D721Med (cell line): ENCODE data around the gene ANKRA2.

ENCODE experiments used
- DNase-seq: peaks from one replicate; pipeline ENCODE4 v3.0.0; 2011; ENCODE audit warnings: low spot score; ENCODE audit not compliant: insufficient read length
- FAIRE-seq: peaks from 2 replicates; lab custom pipeline; 2011; peaks lifted over from hg19 to GRCh38; lab: Jason Lieb, UNC
- TF ChIP-seq, protein P1 (sequence below): IDR thresholded peaks from 2 replicates; pipeline ENCODE4 v1.5.1; 2012; ENCODE audit warnings: mild to moderate bottlenecking, control low read depth; ENCODE audit not compliant: insufficient read depth; ENCODE audit errors: missing control alignments

ANKRA2 gene

GRCh38 chr5:73603998-73604397 lies 38.6 kb upstream of the ANKRA2 start:
- DNase-seq = no peak
- no peak for FAIRE-seq

DNA sequence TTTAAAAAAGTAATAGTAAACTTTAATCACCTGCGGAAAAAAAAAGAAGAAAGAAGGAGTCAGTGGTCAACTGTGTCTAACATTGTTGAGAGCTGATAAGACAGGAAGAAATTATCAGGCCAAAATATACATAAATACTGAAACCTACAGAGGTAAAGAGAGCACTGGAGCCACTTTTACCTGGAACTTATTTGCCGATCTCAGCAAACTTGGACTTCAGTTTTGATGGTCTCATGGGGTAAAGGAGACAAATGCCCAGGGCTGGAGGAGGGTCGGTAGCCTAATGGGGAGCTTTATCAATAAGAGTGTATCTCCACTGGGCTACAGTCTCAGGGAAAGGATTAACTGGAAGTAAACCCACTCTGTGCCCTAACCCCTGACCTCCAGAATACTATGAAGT lies 33.9 kb upstream of the ANKRA2 start:
- DNase-seq (no peak), FAIRE-seq (no peak)
- TF ChIP-seq, protein P1, sequence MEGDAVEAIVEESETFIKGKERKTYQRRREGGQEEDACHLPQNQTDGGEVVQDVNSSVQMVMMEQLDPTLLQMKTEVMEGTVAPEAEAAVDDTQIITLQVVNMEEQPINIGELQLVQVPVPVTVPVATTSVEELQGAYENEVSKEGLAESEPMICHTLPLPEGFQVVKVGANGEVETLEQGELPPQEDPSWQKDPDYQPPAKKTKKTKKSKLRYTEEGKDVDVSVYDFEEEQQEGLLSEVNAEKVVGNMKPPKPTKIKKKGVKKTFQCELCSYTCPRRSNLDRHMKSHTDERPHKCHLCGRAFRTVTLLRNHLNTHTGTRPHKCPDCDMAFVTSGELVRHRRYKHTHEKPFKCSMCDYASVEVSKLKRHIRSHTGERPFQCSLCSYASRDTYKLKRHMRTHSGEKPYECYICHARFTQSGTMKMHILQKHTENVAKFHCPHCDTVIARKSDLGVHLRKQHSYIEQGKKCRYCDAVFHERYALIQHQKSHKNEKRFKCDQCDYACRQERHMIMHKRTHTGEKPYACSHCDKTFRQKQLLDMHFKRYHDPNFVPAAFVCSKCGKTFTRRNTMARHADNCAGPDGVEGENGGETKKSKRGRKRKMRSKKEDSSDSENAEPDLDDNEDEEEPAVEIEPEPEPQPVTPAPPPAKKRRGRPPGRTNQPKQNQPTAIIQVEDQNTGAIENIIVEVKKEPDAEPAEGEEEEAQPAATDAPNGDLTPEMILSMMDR = no peak

More at GRCh38 chr5:73603998-73604397, 38.6 kb upstream of the ANKRA2 start:
- TF ChIP-seq, protein P1 = no peak

GRCh38 chr5:73596705-73597328 lies 31.4 kb upstream of the ANKRA2 start:
- peak; percentile 75 for FAIRE-seq
- no peak for DNase-seq
- TF ChIP-seq, protein P1 = peak; percentile 40

DNA sequence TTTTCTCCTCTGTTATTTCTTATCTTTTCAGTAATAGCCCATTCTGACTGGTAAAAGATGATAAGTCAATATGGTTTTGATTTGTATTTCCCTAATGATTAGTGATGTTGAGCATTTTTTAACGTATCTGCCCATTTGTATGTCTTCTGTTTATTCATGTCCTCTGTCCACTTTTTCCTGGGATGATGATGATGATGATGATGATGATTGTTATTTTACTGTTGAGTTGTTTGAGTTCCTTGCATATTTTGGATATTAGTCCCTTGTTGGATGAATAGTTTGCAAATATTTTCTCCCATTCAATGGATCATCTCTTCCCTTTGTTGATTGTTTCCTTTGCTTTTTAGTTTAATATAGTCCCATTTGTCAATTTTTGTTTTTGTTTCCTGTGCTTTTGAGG lies 27.1 kb upstream of the ANKRA2 start:
- FAIRE-seq (no peak), DNase-seq (no peak)
- TF ChIP-seq, protein P1 = no peak

- DNase-seq = no peak
Observed at GRCh38 chr5:73591698-73592501, 26.5 kb upstream of the ANKRA2 start.

GRCh38 chr5:73591102-73591695 lies 25.8 kb upstream of the ANKRA2 start:
- TF ChIP-seq, protein P1 = peak; percentile 77
- FAIRE-seq (no peak), DNase-seq (peak; percentile 19)

More at GRCh38 chr5:73591698-73592501, 26.5 kb upstream of the ANKRA2 start:
- peak; percentile 53 for FAIRE-seq
- TF ChIP-seq, protein P1 = no peak
